Umbilical cord (tissue), 2 donors: ENCODE data around the gene ZMIZ1. TPM values are rescaled to one million over a fixed set of nuclear protein-coding genes. Genes with fewer than 3 reads are reported as not detected.
A peak's percentile ranks its signal among the peaks of the same experiment; 100 is the strongest.
"Not testable (repeated sequence)": the region's sequence is repeated elsewhere in the genome, so short reads cannot be mapped to it uniquely, and the experiment has no call there.

Experiments used
- DNase-seq: peaks from one replicate; pipeline ENCODE4 v3.0.0-alpha.2; 2015; ENCODE audit warnings: low spot score
- total RNA-seq: library from RNA; depleted of rRNA; stranded (reverse); fragments of >200 nt; gene quantifications from one replicate; pipeline ENCODE4 v1.2.3, GENCODE V29; 2014; ENCODE audit warnings: low replicate concordance; ENCODE audit not compliant: insufficient read depth

Gene ZMIZ1
- total RNA-seq, 1 donor from 2014 or later, result 20.5 TPM

DNA sequence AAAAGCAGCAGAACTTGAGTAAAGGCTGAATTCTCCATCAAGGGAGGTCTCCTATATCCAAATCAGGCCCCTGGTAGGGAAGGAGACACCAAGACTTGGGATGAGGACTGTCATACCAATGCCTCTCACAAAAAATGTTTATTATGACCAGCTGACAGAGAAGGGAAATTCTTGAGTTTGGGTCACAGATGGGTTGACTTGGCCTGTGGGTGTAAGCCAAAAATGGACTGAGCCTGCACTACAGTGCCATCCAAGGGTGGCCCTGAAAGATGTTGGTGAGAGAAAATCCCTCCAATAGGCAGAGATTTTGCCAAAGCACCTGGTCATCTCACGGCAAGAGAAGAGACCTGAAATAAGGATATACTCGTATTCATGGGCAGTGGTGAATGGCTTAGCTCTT, 251.6 kb downstream of the ZMIZ1 start:
- no peak for DNase-seq

DNA sequence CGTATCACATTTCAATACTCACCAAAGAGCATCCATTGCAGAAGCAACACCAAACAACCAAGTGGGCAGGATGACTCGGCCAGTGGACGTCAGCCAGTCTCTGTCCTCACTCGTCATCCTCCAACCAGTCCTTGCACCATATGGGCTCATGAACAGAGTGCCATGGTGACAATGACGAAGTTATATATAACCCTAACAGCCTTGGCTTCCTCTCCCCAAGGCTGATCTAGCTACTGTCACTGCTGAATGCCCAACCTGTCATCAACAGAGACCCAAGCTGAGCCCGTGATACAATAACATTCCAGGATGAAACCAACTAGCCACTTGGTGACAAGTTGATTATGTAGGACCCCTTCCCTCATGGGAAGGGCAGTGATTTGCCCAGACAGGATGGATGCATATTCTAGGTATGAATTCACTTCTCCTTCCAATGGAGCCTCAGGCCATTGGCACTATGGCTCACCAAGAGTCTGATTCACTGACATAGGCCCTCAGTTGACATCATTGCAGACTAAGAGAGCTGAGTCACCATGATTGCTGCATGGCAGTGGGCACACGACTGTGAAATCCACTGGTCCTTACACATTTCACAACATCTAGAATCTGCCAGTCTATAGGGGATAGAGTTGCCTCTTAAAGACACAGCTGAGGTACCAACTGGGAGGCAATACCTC, 252.2 kb downstream of the ZMIZ1 start:
- no peak for DNase-seq

DNA sequence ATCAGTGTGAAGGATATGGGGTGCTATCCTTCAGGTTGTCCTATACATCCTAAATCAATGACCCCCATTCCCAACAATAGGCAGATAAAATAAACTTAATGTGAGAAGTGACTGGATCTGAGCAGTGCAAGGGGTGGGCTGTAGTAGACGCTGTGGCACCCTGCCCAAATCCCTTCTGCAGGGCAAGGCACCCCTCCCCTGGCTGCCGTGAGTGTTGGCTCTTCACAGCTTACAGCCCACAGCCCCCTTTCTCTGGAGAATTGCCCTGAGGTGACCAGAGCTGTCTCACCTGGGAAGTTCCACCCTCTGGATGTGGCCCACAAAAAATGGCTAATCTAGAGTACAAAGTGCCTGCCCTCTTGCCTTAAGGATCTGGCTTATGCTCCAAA, 252.7 kb downstream of the ZMIZ1 start:
- no peak for DNase-seq

DNA sequence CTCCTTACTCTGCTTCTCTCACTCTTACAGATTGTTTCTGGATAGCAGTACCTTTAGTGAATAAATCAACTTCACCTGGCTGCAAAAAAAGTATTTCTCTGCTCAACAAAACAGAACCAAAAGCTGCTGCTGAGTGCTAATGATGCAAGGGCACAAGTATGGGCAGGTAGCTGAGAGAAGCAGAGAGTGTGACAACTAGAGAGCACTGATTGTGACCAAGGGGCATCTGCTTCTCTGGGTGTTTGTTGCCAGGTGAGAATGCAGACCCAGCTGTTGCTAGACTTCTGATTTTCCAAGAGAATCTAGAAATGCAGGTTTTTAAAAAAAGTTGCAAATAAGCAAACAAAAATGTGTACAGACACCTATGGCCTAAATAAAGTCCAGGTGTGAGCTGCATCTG, 253.2 kb downstream of the ZMIZ1 start:
- DNase-seq, result no peak

DNA sequence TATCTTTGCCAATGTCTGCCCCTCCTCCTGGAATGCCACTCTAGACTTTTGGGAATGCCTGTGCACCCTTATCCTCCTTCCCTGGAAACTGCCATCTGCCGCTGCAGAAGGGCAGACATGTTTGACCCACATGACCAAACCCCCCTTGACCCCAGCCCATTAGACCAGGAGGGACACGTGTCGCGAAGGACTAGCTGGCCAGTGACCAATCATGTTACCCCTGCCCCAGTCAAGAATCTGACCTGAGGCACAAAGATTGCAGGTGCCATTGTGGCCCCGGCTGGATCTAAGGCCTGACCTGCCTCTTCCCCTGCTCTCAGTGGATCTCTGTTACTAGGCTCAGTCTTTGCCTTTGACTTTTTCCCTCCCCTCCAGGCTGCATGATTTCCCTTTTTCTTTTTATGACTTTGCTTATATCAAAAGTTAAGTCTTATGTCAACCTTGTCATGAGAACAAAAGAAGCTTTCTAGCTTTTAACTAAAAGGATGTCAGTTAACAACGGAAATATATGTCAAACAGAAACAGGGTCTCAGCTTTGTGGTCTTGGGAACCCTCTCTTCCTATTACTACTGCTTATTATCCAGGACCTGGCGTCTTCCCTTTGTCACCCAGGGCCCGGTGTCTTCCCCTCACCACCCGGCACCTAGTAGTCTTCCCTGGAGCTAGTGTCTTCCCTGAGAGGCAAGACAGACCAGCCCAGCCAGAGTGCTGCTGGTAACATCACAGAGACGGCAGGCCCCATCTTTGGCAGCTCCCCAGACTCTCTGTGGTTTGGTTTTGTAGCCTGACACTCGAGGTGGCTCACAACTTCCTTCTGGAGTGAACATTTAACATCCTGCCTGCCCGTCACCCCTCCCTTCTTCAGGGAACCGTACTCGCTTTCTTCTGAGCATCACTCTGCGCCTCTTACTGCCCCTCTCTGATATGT, 254.1 kb downstream of the ZMIZ1 start:
- DNase-seq, result peak; percentile 89

DNA sequence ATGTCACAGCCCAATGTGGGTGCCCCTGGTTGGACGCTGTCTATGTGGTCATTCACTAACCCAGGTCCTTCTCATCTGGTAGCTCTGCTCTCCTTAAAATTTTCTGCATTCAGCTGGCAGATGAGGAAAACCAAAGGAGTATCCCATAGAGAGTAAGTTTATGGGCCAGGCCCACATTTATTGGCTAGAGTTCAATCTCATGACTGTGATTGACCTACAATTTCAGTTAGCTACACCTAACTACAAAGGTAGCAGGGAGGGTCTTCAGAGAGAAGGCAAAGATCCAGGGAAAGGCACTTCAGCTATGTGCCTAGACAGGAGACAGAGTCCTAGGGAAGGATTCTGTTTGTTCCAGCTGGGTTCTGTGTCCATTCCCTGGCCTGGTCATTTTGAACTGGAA, 254.8 kb downstream of the ZMIZ1 start:
- DNase-seq, result no peak

DNA sequence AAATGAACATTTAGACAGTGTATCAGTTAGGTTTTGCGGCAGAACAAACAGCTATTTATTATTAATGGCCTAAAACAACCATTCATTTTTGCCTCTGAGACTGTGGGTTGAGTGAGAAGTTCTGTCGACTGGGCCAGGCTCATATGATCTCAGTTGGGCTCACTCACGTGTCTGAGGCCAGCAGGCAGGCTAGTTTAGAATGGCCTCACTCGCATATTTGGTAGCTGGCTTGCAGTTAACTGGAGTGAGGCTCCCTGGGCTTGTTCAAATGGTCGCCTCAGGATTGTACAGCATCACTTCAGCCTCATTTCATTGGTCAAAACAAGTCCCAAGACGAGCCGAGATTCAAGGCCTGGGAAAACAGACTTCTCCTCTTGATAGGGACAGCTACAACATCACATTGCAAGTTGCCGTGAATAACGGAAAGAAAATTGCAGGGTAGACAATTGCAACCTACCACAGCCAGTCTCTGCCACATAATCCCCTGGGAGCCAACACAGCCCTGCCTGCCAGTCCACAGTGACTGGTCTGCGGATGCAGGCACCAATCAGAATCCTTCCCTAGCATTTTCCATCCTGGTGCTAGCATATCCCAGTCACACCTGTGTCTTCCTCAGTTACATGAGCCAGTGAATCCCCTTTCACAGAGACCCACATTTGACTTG, 255.4 kb downstream of the ZMIZ1 start:
- DNase-seq, result no peak

DNA sequence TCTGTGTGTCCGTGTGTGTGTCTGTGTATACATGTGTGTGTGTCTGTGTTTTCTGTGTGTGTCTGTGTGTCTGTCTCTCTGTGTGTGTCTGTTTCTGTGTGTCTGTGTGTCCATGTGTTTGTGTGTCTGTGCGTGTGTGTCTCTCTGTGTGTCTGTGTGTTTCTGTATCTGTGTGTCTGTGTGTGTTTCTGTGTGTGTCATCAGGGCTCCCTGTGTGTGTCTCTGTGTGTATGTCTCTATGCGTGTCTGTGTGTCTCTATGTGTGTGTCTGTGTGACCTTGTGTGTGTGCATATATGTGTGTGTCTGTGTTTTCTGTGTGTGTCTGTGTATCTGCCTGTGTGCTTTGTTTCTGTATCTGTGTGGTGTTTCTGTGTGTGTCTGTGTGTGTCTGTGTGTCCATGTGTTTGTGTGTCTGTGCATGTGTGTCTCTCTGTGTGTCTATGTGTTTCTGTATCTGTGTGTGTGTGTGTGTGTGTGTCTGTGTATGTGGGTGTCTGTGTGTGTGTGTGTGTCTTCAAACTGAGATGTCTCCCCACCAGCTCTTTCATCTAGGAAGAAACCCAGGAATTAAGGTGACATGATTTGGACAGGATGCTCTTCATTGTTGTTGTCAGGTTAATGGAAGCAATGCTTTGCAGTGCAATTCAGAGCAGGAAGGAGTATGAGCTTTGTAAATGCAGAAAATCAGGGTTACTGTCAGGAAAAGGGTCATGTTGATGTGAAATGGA, 257.8 kb downstream of the ZMIZ1 start:
- no peak for DNase-seq

DNA sequence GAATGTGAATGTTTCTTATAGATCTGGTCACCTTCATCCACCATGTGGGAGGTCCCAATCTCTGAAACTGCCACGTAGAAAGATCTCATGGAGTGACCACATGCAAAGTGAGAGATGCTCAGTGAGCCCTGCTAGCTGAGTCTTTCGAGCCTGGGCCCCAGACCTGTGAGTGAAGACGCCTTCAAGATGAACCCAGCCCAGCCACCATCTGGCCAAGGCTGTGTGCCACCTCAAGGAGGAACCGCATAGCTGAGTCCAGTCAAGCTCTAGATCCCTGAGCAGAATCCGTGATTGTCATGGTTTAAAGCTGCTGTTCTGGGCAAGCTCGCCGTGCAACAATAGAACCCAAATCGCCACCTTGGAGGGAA, 258.3 kb downstream of the ZMIZ1 start:
- DNase-seq, result no peak

DNA sequence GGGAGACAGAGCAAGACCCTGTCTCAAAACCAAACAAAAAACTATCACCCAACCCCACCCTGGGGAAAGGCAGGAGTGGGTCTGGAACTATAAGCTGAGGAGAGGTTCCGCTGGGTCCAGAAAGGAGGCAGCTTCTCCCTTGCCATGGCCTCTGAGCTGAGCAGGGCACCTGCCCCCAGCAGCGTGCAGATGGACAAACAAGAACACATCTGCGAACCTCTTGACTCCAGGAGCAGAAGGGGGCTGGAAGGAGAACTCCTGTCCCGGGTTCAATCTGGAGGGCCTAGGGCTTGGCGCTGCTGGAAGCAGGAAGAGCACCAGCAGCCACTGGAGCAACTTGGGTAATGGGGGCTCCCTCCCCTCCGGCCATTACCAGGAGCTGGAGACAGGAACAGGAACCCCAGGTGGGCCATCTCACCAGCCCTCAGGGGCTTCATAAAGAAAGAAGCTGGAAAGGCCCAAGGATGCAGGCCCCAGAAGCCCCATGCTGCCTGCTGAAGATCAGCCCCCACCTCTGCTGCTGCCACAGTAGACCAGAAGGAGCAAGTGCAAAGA, 259.5 kb downstream of the ZMIZ1 start:
- no peak for DNase-seq

DNA sequence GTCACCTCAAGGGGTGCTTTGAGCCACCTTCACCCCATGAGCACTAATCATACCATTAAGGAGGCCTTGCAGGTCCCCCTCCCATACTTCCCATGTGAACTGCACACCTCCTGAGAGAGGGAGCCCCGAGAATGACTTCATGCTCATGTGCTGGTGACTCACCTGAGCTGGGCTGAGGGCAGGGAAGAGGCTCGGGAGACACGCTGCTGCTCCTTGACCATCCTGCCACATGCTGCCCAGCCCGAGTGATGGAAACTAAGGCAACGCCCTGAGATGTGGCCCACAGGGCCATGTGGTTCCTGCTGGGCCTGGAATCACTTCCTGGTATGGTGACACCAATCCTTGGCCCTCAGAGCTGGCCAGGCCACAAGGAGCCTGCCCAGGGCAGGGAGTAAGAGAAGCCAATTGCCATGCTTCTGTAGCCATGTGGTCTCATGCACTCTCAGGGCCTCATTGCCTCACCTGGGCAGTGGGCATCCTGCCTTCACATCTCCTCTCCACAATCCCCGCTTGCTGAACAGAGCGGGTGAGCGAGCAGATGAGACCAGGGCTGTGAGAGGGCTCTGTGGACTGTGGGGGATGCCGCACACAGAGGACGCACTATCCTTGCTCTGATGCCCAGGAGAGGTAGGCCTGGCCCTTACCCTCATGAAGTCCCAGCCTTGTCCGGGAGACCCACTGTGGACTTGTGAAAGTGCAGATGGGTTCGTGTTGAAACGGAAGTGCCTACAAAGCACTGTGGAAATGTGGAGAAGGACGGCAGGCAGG, 260.2 kb downstream of the ZMIZ1 start:
- no peak for DNase-seq

DNA sequence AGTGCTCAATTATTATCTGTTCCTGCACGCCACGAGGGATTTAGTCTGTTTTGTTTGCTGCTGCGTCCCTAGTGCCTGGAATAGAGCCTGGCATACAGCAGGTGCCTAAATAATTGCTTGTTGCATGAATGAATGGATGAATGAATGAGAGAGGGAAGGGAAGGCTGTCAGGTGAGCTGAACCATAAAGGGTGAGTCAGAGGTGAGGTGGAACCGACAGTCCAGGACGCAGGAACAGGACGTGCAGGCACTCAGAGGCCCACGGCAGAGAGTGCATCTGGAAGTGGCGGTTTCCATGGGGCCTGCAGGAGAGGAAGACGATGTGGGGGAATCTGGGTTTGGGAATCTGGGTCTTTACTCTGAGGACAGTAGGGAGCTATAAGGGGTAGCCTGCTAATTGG, 260.8 kb downstream of the ZMIZ1 start:
- DNase-seq, result no peak

DNA sequence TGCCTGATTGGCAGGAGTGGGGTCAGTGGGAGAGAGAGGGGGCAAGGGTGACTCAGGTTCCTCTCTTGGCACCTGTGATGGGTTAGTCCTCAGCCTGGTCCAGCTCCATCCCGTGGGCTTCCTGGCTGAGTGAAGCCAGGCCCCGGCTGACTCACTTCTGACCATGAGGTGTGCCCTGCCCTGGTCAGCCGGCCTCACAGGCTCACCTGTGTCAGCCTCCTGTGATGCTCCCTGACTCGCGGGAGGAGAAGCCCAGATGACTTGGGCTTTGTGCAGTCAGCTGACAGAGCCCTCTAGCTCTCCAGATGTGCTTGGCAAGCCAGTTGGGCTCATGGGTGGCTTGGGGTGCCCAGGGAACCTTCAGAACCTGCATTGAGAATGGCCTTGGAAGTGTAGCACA, 262.5 kb downstream of the ZMIZ1 start:
- DNase-seq, result no peak

DNA sequence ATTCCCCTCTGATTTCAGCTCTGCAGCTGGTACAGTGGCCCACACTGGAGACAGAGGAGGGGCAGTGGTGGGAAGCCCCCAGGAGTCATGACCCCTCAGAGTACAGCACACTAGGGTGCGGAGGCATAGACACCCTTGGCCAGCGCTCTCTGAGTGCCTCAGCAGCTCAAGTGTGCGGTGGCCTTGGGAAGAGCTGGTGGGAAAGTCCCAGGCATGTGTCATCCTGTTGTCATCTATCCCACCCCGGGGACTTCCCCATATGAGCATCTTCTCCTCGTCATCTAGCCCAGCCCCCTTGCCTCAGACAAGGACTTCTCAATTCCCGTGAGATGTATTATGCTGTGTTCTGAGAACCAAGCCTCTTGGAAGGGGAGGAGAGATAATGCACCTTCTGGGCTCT, 262.9 kb downstream of the ZMIZ1 start:
- no peak for DNase-seq

DNA sequence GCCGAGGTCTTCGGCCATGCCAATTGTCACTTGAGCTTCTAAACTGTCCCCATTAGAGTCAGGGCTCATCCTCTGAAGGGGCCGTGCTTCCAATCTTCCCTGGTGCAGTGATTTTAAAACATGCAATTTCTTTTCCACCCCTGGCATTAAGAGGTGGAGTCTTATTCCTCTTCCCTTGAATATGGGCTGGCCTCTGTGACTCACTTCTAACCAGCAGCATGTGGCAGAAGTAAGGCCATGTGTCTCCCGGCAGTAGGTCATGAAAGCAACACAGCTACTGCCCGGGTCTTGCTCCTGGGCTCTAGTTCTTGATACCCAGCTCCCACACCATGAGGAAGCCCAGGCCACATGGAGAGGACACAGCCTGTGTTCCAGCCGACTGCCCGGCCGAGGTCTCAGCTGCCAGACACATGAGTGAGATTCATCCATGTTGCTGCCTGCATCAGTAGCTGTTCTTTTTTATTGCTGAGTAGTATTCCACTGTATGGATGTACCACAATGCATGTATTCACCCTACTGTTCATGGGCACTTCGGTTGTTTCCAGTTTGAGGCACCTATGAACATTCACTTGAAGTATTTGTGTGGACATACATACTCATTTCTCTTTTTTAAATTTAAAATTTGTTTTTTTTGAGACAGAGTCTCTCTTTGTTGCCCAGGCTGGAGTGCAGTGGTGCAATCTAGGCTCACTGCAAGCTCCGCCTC, 264.0 kb downstream of the ZMIZ1 start:
- not testable (repeated sequence) for DNase-seq

DNA sequence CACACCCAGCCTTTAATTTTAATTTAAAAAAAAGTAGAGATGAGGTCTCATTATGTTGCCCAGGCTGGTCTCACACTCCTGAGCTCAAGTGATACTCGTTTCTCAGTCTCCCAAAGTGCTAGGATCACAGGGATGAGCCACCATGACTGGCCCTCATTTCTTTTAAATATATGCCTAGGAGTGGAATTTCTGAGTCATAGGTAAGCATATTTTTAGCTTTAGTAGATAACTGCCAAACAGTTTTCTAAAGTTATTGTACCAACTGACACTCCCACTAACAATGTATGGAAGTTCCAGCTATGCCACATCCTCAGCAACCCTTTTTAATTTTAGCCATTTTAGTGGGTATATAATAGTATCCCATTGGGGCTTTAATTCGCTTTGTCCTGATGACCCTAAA, 264.7 kb downstream of the ZMIZ1 start:
- DNase-seq, result no peak

DNA sequence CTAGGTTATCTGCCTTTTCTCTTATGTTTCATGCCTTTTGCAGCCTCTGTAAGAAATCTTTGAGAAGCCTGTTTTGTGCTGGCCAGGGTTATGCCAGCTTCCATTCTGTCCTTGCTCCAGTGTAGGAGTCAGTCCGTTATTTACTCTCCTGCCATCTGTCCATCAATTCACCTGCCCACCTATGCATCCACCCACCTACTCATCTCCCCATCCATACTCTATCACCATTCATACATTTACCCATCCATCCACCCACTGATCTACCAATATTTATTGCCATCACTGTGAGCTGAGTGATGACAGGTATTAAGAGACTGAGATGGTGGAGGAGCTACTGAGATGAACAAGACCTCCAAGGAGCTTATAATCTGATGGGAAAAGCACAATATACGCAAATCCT, 265.8 kb downstream of the ZMIZ1 start:
- DNase-seq, result no peak

DNA sequence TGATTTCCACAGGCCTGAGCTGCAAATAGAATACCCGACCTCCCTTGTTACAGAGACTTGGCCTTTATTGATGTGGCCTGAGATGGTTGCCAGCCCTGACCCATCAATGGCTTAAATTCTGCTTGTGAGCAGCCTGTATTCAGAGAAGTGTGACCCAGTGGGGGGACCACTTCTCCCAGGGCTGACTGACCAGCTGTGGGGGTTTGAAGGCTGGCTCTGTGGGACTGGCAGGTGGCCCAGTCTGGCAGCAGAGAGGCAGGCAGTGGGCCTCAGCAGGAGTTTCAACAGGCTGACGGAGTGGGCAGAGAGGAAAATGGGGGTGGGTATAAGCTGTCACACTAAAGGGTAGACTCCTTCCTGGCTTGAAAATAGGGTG, 266.3 kb downstream of the ZMIZ1 start:
- DNase-seq, result no peak

DNA sequence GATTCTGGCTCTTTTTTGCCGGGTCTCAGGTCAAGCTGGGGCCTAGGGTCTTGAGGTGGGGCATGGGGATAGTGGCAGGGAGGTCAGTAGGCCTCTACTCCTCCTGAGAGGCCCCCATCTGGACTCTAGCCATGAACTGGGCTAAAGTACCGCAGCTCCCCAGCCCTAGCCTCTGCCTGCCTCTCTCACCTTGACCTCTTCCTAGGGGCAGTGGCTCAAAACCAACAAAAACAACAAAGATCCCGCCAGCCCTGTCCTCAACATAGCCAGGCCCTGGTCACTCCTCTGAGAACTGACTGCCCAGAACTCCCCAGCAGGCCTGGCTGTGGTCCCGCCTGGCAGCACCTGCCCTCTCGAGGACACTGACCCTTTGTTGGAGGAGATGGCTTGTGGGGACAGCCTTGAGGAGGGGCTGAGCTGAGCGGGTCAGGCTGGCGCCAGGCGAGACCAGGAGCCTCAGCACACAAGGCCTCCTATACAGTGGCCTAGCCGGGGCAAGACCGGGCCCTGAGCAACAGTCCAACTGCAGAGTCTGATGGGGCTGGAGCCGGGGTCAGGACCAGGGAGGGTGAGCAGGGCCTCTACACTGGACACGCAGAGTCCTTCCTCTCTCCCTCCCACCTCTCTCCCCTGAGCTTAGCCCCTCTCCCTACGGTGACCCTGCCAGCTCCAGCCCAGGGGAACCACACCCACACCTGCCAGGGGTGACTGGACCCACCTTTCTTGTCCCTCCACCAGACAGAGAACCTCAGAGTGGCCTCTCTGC, 266.9 kb downstream of the ZMIZ1 start:
- DNase-seq, result no peak

DNA sequence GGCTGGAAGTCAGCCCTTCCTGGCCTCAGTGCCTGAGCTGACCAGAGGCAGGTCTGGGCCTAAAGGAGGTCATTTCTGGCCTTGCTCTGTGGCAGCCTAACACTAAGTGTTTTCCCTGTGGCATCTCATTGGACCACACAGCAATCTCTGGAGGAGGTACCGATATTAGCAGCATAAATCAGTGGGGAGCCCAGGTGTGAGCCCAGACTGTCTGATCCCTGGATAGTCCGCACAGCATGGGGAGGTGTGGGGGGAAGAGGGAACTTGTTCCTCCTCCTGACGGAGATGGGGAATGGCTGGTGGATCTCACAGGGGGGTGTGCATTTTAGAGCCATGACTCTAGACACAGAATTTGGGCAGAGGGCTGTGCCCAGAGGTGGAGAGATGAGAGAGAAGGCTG, 267.5 kb downstream of the ZMIZ1 start:
- no peak for DNase-seq
